OCI-M1 (cell line): Measurements from ENCODE around the gene KRT8.

Experiments used
- DNase-seq: peaks from one replicate; lab custom pipeline; 2025; lab: John Stamatoyannopoulos, UW

KRT8 gene

DNA sequence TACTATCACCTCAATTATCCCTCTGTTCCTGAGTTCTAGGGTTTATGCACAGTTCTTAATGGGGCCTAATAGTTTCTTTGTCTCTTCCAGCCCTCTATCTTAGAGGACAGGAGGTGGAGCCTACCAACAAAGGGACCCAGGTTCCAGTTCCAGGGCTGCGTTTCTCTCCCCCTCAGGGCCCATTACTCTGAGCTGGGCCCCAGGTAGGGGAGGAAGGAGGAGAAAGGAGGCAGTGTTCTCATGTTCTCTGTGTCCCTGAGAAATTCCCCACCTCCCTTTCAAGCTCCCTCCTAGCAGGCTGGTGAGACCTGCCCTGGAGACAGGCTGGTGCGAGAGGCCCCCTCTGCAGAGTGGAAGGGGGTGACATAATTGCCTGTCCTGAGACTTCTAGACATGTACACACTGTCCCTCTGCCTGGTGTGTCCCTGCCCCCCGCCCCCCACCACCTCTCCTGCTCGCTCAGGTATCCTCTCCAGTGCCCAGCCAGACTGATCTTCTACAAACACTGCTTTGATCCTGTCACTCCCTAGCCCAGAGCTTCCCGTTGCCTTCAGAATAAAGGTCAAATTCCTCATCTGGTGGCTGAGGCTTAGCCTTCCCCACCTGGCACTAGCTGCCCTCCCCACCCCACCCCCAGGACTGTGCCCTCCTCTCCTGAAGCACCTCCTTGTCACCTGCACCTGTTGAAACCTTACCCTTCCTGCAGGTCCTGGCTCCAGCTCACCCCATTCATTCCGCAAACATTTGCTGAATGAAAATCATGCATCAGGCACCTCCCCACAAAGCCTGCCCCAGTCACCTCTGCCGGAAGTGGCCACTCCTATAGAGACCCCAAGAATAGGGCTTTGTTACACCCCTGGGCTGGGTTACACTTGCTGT, 21.1 kb upstream of the KRT8 start:
- DNase-seq = no peak

DNA sequence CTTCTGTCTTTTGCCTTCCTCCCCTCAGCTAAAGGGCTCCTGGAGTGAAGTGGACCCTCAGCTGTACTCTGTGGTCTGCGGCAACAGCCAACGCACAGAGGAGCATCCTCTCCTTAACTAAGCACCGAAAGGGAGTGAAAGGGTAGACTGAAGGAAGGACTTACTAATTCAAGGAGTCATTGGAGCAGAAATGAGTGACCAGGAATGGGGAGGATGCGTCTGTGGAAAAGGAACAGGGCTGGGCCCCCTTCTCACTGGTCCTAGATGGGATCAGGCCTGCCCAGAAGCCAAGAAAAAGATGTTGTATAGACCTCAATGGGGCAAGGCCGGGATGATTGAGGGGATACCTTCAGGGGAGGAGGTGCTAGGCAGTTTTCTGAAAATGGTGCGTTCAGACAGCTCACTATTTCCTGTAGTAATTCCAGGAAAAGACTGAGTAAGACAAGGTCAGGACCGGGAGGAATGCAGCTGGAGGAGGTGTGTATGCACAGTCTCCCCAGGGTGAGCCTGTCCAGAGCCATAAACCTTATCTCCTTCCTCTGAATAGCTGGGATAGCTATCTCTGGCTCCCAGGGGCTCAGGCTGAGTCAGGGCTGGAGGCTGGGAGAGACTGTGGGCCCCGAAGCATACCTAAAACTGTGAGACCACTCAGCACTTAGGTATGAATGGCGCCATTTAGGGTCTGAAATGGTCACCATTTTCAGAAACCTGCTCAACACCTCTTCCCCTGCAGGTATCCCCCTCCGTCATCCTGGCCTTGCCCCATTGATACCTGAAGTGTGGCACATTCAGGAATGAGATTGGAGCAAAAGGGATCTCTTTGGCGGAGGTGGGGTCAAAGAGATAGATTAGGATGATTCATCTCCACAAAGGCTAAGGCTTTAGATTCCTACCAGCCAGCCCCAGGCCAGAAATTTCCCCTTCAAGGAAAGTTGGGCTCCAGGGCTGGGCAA, 20.2 kb upstream of the KRT8 start:
- no peak for DNase-seq

DNA sequence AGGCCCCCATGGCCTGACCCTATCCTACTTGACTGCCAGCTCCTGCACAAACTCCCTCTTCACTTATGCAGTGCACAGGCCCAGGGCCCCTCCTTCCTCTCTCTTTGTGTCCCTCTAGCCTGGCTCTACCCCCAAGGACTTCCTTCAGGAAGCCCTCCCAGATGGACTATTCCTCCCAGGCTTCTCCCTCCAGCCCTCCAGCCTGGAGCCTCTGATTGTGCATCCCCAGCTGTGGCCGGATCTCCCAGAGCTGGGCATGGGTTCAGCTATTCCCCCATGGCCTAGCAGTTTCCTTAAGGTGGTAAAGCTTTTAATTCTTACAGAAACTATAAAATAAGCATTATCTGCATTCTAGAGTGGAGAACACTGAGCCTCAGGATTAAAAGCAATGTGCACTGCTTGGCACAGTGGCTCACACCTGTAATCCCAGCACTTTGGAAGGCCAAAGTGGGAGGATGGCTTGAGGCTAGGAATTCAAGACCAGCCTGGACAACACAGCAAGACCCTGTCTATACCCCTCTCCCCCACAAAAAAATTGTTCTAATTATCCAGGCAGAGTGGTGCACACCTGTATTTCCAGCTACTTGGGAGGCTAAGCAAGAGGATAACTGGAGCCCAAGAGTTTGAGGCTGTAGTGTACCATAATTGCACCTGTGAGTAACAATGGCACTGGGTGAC, 16.8 kb upstream of the KRT8 start:
- DNase-seq = no peak

DNA sequence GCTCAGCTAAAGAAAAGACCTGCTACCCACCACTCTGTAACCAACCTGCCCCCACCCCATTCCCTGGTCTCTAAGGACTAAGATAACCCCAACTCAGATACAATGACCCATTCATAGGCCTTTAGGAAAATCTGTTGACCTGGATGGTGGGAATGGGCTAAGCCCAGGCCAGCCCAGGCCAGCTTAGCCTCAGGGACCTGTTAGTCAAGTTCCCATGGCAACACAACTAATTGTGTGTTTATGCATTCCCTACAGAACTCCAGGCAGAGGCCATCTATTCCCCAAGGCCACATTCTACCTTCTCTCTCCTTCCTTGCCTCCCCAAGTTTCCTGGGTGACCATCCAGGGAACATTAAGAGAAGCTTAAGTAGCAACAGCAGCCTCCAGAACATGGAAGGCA, 16.1 kb upstream of the KRT8 start:
- DNase-seq = no peak

DNA sequence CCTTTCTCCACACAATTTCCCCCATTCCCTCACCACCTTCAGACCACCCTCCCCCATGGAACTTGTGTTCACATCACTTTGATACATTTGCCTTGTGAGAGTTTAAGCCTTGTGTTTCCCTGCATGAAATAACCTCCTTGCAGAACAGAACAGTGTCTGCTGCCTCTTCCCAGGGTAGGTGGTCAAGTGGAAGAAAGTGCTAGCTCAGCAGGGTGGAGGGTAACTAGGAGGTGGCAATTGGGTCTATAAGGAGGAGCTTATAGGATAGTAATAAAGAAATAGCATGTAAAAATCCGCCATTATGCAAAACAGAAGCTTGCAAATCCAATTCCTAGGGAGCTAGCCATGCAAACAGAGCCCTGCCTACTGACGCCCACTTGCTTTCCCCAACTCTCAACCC, 13.9 kb upstream of the KRT8 start:
- DNase-seq = no peak

DNA sequence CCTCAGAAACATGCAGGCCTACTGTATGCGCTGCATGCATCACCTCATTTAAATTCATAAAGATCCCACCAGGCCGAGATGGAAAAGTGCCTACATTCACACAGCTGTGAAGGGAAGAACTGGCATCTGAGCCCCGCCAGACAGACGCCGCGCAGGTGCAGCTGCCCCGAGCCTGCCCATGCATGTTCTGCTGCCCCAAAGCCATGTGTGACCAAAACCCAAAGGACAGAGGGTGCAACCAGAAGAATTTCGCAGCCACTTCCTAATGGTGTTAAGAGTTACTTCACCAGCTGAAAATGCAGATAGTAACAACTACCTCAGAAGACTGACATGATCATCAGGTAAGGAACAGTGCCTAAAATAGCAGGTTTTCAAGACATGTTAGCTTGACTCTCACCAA, 13.5 kb upstream of the KRT8 start:
- no peak for DNase-seq

DNA sequence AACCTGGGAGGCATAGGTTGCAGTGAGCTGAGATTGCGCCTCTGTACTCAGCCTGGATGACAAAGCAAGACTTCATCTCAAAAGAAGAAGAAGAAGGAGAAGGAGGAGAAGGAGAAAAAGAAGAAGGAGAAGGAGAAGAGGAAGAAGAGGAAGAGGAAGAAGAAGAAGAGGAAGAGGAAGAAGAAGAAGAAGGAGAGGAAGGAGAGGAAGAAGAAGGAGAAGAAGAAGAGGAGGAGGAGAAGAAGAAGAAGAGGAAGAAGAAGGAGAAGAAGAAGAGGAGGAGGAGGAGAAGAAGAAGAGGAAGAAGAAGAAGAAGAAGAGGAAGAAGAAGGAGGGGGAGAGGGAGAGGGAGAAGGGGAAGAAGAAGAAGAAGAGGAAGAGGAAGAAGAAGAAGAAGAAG, 12.9 kb upstream of the KRT8 start:
- no peak for DNase-seq

DNA sequence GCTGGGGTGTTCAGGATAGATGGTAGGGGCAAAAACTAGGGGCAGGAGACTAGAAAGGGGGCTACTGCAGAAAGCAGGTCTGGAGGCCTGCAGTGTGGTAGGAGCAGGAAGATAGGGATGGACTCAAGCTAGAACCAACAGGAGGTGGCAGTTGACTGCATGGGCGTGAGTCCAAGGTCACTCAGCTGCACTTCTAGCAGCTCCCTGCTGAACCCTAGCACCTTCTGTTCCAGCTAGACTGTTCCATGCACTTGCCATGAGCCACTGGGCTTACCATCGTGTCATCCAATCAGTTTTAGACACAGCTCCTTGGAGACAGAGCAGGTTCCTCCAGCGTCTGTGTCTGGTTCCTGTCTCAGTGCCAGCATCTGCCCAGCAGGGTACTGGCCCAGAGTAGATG, 11.3 kb upstream of the KRT8 start:
- no peak for DNase-seq

DNA sequence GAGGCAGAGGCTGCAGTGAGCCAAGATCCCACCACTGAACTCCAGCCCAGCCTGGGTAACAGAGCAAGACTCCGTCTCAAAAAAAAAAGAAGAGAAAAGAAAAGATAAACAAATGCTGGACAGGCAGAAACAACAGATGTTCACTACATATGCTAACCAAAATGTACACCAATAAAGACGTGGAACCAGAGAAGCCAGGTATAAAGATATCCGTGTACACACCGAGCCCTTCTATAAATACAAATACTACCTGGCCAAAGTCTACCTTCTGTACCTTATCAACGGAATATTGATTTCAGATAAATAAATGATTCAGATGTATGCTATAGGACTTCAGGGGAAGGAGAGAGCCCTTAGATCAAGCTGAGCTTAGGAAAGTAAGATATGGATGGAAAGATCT, 10.8 kb upstream of the KRT8 start:
- no peak for DNase-seq

DNA sequence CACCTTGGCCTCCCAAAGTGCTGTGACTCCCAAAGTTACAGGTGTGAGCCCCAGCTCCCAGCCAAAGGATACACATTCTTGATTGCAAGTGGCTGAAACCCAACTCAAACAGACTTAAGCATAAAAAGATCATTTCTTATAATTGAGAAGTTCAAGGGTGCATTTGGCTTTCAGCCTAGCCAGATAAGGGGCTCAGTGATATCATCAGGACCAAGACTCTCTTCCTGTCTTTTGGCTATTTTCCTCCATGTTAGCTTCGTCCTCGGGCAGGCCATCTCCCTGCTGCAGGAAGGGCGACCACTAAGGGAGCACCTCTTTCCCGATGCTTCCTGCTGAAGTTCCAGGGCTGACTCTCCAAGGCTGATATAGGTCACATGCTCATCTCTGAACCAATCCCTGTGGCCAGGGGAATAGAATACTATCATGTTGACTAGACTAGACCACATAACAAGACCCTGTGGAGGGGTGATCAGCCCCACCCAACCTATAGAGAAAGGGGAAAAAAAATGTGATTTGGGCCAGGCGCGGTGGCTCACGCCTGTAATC, 9.8 kb upstream of the KRT8 start:
- no peak for DNase-seq

DNA sequence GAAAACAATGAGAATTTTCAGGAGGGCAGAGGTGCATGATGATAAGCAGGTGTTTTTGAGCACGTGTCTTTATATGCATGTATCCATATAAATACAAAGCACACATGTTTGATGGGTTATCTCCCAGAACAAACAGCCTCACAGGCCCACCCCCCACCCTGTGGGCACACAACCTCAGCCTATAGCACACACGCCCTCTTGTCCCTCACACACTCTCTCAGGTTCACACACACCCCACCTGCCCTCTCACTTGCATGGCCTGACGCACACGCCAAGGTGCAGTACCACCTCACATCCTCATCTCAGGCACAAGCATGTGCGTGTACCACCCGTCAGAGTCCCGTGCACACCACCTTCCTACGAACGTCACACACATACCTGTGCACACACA, 8.6 kb upstream of the KRT8 start:
- DNase-seq = no peak

DNA sequence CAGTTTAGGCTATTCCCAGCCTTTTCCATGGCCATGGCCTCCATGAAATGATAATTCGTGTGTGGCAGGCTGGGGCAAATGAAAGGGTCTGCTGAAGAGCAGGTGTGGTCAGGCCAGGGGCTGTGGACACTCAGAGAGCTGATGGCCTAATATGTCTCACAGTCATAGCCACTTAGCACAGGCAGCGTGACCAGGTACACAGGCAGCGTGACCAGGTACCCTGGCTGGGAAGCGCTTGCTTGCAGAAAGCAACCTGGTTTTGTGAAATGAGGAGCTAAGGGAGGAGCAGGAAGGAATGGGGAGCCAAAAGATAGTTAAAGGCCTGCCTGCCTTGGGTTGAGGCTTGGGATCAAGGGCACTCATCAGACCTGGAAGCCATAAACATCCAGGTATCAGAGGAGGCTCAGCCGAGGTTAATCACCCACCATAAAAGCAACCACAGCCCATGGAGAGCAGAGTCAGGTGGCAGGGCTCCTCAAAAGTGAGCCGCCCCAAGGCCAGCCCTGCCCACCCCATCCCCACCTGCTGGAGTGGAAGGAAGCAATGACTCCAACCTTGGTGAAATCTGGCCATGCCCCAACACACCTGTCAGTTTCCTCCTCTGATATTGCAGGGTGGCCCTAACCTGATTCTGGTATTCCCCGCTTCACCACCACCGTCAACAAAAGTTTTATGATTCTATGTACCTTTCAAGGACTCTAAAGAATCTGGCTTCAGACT, 8.0 kb upstream of the KRT8 start:
- DNase-seq = no peak

DNA sequence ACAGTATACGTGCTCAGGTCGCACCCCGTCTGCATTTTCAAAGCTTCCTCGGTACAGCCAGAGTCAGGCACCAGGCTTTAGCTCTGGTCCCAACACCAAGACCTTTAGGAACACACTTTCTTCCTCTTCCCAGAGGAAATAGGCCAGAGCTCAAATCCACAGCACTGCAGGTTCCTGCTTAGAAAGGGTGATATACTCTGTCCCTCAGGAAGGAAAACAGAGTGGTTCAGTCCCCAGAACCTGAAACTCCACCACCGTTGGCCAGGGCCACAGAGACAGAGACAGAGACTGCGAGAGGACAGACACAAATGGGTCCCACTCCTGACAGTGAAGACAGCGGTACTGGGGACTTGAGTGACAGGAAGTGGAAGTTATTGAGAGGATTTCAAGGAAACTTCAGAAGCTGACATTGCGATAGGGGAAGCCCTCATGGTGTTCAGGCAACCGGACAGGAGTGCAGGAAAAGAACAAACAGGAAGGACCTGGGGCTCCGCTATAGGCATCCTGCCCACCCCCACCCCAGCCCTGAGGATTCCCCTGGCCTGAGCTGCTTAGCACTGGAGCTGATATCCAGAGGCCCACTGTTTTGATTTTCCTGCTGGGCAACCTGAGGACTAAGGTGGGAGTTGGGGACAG, 5.5 kb upstream of the KRT8 start:
- DNase-seq = no peak

DNA sequence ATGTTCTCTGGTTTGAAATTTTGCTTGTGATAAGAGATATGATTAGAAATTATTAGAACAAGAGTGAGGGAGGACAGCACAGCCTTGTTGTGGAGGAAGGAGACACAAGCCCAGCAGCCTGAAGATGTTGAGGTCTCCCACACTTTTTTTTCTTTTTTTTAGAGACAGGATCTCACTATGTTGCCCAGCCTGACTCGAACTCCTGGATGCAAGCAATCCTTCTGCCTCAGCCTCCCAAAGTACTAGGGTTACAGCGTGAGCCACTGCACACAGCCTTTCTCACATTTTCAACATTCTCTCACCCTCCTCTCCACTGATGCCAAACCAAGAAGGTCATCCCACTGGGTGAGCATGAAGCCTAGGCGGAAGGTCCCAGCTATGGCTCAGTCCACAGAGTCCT, 4.9 kb upstream of the KRT8 start:
- DNase-seq = no peak

DNA sequence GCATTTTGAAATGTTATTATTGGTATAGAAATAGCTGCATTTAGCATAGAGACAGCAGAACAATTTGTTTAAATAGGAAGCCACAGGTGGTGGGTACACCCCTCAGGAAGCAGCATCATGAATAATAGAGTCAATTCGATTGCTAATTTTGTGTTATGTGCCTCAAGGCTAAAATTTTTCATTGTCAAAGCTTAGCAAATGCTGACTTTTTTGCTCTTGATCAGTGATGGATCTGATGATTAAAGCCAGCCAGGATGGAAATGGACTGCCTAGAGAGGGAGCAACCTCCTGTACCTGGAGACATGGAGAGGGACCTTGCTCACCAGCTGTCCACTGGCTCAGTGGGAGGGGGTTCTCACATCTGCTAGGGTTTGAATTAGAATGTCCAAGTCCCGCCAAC, 4.5 kb upstream of the KRT8 start:
- DNase-seq = no peak

DNA sequence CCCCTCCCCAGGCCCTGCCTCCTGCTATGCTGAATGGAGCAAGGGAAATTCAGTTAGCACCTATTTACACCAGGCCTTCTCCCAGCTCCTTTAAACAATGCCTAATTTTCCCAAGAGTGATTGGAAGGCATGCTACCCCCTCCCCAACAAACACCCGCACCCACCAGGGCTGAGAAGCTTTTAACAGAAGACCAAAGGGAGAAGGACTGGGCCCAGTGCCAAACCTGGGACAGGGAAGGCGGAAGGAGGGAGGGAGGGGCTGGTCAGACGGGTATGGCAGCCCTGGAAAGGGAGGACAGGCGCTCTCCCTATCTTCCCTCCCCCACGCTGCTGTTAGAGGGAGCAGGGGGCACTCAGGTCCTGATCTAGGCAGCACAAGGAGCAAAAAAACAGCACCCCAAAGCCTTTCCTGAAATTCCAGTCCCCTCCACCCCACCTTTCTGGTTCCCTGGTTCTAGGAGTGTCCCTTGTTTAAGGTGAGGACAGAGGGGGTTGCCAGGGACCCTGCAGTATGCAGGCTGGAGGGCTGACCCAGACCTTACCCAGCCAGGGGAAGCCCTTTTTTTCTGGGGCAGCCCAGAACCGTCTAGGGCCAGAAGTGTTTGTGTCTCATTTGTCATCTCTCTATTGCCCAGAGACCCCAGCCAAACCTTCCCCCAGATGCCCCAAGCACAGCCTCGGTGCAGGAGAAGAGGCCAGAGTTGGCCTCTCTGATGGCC, 2.4 kb upstream of the KRT8 start:
- no peak for DNase-seq

DNA sequence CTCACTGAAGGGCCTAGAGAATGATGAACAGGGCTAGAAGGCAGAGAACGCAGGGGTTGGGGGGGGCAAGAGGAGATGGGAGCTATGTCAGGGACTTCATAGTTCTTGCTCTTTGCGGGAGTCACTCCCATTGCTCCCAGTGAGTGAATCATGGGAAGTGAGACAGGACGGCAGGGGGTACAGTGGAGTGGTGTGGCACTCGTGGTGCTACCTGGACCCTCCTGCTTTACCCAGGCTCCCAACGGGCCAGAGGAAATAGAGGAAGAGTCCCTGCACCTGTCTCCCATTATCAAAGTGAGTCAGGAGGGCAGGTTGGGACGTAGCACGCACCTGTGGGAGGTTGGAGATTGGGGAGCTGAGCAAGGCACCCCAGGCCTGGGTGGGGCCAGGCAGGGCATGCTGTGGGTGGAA, 1.3 kb upstream of the KRT8 start:
- no peak for DNase-seq

DNA sequence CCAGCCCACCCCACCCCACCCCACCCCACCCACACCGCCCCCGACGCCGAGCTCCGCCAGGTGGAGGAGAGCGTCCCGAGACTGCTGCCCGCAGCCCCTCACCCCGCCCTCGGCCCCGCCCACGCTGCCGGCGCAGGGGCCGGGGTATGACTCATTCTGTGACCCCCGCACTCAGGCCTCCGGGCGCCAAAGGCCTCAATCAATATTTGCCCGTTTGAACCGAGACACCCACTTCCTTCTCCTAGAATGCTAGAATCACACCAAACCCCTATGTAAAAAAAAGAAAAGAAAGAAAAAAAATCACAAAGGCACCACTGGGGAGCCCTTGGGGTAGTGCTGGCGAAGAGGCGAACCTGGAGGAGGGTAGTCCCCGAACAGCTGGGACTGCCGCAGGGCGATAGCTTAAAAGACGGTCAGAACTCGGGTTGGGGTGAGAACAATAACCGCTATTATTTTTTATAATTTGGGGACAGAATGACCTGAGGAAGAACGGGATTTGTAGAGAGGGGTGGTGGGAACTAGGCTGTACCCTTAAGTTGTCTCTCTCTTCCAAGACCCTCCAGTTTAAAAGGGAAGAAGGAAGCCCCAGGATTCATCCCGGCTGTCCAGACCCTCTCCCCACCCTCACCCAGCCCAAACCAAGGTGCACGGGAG, 894 bp downstream of the KRT8 start:
- peak; percentile 70 for DNase-seq

DNA sequence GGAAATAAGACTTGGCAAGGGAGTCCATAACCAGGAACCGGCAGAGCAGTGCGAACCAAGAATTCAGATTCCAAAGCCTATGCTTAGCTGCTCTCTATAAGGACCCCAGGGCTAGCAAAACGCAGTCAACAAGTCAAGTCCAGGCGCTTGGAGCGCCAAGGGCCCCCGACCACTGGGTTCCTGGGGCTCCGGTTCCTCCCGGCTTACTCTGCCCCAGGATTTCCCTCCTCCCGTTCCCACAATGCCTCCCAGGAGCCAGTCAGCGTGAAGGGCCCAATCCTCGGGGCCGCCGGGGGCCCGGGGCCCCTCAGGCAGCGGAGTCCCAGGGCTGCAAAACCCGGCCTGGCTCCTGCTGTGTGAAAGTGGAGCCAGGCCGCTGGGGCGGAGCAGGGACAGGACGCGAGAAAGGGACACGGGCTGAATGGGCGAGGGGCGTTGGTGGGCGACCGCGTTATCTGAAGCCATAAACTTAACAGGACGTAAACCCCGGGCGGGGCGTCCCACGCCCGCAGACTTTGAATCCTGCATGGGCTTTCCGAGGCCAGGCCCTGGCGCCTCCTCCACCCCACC, 1.5 kb downstream of the KRT8 start:
- DNase-seq = peak; percentile 91
